Measurements from ENCODE around the gene SNAI3.

DNA sequence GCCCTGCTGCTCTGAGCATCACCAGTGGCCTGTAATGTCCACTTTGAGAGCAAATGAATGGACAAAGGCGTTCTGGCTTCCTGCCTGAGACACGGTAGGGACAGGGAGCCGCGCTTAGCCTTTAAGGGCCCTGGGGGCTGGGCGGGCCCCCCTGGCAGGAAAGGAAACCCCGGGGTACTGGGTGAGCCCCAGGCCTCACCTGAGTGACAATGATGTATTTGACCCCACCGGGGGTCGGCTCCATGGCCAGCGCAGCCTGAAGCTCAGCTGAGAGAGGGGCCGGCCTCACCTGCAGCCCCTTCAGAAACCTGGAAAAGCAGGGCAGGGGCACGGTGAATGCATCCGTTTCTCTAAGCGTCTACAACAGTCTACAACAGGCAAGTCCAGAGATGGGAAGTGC, 33.2 kb downstream of the SNAI3 start:
- TF ChIP-seq CTCF (IDR thresholded peaks at IDR 0.05; ENCODE audit: low read depth, low read length) (no peak), EZH2phosphoT487 (IDR thresholded peaks at IDR 0.05; ENCODE audit: low read depth) (no peak)

Data from OCI-LY3 (cell line).